Measurements from ENCODE around the gene PUS7.
"Not testable (repeated sequence)": the region's sequence is repeated elsewhere in the genome, so short reads cannot be mapped to it uniquely, and the experiment has no call there.

The PUS7 gene

DNA sequence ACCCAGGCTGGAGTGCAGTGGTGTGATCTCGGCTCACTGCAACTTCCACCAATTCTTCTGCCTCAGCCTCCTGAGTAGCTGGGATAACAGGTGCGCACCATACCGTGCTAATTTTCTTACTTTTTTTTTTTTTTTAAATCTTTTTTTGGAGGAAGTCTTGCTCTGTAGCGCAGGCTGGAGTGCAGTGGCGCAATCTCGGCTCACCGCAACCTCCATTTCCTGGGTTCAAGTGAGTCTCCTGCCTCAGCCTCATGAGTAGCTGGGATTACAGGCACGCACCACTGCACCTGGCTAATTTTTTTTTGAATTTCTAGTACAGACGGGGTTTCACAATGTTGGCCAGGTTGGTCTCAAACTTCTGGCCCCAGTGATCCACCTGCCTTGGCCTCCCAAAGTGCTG is 79.9 kb downstream of the PUS7 start:
- not testable (repeated sequence) for DNase-seq

DNA sequence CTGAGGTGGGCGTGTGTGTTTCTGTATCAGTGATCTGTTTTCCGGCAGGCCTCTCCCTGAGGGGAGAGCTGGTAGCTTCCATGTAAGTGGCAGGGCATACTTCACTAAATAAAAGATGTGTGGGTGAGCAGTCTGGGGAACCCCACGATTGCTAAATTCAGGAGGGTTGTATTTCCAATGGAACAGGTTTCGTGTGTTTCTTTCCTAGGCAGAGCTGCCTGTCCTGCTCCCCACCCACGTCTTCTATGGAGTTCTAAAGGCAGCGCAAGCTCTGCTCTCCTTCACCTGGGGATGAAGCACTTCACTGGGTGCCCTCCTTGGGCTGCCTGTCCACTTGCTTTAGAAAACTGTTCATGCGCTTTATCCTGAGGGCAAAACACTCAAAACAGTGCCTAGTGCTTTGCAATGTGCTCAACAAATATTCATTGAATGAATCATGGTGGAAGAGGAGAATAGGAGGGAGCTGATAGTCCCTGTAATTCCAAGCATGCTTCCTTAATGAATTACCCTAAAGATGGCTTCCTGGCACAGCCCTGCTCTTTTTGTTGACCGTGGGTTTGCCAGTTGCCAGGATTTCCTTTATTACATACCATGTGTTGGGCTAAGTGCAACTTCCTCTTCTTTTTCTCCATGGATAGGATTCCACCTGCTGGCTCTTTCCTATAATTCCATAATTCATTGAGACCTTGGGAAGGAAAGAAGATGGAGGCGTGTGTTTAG is 82.7 kb downstream of the PUS7 start:
- peak; percentile 21 for DNase-seq

DNA sequence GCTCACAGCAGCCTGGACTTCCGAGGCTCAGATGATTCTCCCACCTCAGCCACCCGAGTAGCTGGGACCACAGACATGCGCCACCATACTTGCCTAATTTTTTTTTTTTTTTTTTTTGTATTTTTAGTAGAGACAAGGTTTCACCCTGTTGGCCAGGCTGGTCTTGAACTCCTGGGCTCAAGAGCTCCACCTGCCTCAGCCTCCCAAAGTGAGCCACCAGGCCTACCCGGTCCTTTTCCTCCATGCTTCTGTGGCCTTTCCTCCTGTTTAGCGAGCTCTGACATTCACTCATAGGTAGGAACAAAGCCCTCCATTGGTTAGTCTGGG is 83.3 kb downstream of the PUS7 start:
- DNase-seq = no peak

DNA sequence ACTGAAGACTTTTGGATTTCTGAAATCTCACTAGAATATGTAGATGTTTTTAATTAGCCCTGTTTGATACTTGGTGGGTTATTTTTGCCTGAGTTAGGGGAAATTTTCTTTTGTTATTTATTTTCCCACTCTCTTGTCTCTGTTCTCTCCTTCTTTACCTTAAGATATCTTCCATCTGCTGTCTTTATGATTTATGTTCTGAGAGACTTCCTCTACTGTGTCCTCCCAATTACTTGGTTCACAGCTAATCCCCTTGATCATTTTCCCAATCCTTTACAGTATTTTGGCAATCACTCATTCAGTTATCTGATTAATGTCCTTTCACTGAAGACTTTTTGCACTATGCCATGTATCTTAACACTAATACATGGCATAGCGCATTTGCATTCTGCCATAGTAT is 83.8 kb downstream of the PUS7 start:
- no peak for DNase-seq

DNA sequence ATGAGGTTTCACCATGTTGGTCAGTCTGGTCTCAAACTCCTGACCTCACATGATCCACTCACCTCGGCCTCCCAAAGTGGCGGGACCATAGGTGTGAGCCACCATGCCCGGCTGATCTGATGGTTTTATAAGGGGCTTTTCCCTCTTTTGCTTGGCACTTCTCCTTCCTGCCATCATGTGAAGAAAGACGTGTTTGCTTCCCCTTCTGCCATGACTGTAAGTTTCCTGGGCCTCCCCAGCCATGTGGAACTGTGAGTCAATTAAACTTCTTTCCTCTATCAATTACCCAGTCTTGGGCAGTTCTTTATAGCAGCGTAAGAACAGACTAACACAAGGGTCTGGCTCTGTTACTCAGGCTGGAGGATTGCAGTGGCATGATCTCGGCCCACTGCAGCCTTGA is 84.7 kb downstream of the PUS7 start:
- not testable (repeated sequence) for DNase-seq

DNA sequence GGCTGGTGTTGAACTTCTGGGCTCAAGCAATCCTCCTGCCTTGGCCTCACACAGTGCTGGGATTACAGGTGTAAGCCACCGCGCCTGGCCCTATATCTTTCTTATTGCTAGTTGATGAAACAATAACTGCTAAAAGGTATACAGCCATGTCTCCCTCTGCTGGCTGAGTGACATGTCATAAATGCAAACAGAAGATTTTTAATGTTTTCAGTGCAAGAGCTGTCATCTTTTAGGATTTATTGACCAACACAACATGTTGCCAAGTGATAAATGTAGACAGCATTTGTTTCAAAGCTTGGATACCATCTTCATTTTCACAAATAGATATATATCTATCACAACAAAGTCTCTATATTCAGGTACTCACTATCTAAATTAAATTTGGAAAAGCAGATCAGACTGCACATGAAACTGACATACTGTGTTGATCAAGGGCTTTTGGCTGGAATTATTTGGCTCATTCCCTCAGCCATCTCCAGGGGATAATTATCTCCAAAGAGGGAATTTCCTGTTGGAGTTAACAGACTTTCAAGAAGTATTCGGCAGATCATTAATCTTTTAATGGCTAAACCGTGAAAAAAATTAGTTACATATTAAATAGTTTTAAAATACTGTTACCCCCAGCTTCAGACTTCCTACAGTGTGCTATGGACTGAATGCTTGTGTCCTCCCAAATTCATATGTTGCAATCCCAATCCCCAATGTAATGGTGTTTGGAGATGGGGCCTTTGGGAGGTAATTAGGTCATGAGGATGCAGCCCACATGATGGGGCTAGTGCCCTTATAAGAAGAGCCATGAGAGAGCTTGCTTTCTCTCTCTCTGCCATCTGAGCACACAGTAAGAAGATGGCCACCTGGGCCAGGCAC is 92.1 kb downstream of the PUS7 start:
- DNase-seq = peak; percentile 57

DNA sequence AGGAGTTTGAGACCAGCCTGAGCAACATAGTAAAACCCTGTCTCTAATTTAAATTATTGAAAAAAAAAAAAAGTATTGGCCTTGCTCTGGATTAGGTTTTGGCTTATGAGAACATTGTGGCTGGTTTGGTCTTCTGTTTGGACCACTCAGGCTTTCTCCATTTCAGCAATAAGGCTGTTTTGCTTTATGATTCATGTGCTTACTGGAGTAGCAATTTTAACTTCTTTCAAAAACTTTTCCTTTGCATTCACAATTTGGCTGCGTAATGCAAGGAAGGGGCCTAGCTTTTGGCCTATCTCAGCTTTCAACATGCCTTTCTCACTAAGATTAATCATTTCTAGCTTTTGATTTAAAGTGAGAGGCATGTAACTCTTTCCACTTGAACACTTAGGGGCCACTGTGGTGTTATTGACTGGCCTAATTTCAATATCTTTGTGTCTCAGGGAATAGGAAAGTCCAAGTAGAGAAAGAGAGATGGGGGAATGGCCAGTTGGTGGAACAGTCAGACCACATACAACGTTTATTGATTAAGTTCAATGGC is 95.4 kb downstream of the PUS7 start:
- peak; percentile 17 for DNase-seq

DNA sequence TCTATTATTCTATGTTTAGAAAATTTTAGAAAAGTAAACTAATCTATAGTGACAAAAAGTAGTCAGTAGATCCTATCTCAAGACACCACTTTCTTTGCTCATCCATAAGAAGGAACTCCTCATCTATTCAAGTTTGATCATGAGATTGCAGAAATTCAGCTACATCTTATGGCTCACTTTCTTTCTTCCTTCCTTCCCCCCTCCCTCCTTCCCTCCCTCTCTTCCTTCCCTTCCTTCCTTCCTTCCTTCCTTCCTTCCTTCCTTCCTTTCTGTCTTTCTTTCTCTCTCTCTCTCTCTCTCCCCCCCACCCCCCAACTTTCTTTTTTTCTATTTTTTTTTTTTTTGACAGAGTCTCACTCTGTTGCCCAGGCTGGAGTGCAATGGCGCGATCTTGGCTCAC is 98.1 kb downstream of the PUS7 start:
- no peak for DNase-seq

DNA sequence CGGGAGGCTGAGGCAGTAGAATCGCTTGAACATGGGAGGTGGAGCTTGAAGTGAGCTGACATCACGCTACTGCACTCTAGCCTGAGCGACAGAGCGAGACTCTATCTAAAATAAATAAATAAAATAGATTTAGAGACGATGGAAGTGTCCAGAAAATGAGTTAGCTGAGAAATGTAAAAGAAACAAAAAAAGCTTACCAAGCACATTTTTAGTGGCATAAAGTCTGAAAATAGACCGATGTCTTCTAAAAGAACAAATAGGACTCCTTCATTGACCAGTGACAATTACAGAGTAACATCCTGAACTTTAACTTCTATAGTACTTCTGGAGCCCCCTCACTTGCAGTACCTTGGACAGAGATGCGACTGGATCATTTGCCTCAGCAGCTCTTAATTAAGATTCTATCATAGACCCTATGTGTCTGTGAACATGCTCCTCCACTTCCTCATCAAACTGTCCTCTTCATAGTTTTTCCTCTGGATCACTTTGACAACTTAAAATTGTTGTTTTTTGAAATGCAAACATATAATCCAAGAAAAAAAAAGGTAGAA is 108.1 kb downstream of the PUS7 start:
- no peak for DNase-seq

DNA sequence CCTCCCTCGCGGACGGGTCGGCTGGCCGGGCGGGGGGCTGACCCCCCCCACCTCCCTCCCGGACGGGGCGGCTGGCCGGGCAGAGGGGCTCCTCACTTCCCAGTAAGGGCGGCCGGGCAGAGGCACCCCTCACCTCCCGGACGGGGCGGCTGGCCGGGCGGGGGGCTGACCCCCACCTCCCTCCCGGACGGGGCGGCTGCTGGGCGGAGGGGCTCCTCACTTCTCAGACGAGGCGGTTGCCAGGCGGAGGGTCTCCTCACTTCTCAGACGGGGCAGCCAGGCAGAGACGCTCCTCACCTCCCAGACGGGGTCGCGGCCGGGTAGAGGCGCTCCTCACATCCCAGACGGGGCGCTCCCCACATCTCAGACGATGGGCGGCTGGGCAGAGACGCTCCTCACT is 111.3 kb downstream of the PUS7 start:
- DNase-seq = not testable (repeated sequence)

DNA sequence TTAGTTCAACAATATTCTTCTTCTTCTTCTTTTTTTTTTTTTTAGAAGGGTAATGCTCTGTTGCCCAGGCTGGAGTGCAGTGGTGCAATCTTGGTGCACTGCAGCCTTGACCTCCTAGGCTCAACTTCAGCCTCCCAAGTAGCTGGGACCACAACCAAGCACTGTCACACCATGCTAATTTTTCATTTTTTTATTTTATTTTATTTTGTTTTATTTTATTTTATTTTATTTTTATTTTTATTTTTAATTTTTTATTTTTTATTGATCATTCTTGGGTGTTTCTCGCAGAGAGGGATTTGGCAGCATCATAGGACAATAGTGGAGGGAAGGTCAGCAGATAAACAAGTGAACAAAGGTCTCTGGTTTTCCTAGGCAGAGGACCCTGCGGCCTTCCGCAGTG is 112.3 kb downstream of the PUS7 start:
- DNase-seq = not testable (repeated sequence)

DNA sequence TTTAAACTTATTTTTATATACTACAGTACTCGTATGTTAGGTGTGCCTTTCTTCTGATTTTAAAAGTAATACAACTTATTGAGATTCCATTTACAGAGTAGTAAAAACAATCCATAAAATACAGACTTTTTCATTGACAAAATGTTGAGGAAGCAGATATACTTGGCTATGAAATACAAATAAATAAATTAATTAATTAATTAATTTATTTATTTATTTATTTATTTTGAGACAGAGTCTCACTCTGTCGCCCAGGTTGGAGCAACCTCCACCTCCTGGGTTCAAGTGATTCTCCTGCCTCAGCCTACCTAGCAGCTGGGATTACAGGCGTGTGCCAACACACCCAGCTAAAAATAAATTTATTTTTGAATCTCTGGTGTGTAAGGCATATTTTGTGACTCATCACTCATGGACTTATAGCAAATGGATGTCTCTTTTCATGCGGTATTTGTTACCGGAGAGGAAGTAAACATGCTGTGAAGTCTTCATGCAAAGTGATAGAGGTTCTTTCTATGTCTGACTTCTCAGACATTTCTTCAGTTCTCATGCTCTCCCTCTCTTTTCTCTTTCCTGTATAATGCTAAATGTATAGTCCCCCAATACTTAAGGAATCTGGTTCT is 113.2 kb downstream of the PUS7 start:
- no peak for DNase-seq

Measured in stimulated activated CD4-positive, alpha-beta T cell treated with anti-CD3 and anti-CD28 coated beads, Interleukin-15, amount 100 ng/mL, for 24 hours (primary cell).